Lower leg skin (tissue), 3 donors: ENCODE results near the gene NELL1.

Experiments used
- CTCF ChIP-seq, 3 donors: fragments of 450-650 bp; IDR thresholded peaks; one replicate each; pipeline ENCODE4 v1.5.1; 2016; ENCODE audit warnings: antibody characterized with exemption in 3 of 3, mild to moderate bottlenecking in 3 of 3, moderate library complexity in 2 of 3
- POLR2A ChIP-seq, 2 donors: fragments of 450-650 bp; IDR thresholded peaks; one replicate each; pipeline ENCODE4 v1.6.1; 2016 to 2017; ENCODE audit warnings: antibody characterized with exemption in 2 of 2, mild to moderate bottlenecking in 1 of 2, moderate library complexity in 1 of 2

- TF ChIP-seq CTCF (IDR thresholded peaks at IDR 0.05) (no peak), POLR2A (IDR thresholded peaks at IDR 0.05) (no peak)
These were observed 520.8 kb downstream of the NELL1 start for GRCh38 chr11:21190181-21190580.
